T-helper 2 cell treated with Interferon-gamma antibody and Interleukin-4, amounts not matched to agents 100 ng/mL and 5 ng/mL, for 36 hours (primary cell): ENCODE data around the gene CYTH2. TPM values are rescaled to one million over a fixed set of nuclear protein-coding genes. Genes with fewer than 3 reads are reported as not detected.

Source experiments
- intact Hi-C: fragments of 100-400 bp; cut with micrococcal nuclease; formaldehyde crosslinking; loops from one replicate; pipeline ENCODE4 v1.15.1; 2023
- total RNA-seq: library from RNA; stranded (reverse); gene quantifications from 2 replicates; pipeline ENCODE4 v1.2.3, GENCODE V29; 2022

Gene CYTH2
- total RNA-seq, 1 donor from 2014 or later: 44.2 TPM

DNA sequence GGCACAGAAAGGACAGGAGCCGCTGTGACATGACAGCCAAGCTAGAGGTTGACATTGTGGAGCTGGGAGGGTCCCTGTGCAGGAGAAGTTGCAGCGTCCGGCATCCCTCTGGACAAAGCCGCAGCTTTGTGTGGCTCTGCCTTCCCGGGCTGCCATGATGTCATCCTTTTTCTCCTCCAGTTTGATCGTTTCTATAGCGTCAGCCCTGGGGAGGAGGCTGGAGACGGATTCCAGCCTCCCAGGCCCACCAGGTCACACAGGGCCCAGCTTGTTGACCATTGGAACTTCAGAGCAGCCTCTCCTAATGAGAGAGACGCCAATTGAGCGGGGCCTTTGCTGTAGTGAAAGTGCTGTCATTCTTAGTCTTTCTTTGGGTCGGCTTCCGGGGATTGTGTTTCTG, 17.5 kb upstream of the CYTH2 start:
- intact Hi-C loops: no loop called here

DNA sequence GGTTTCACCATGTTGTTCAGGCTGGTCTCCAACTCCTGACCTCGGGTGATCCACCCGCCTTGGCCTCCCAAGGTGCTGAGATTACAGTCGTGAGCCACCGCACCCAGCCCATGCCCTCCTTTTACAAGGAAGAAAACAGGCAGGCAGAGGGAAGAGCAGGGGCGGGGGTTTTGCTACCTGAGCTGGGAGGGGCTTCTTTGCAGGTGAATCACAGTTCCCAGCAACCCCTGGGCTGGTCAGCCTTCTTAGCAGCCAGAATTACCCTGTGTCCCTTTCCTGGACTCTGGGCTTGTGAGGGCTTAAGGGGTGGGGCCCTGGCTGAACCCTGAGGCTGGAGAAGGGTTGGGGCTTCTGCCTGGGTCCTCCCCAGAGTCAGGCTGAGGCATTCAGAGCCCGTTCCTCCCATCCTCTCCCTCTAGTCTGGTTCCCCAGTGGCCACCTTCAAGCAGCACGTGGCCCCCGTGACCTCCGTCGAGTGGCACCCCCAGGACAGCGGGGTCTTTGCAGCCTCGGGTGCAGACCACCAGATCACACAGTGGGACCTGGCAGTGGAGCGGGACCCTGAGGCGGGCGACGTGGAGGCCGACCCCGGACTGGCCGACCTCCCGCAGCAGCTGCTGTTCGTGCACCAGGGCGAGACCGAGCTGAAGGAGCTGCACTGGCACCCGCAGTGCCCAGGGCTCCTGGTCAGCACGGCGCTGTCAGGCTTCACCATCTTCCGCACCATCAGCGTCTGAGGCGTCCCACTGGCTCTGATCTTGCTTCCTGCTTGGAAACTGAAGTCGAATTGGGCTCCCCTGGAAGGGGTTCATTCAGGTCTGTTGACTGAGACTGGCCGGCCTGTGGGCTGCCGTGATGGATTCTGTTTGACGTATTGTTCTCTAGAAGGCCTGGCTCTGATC, 16.6 kb upstream of the CYTH2 start:
- intact Hi-C loops: no loop called here

DNA sequence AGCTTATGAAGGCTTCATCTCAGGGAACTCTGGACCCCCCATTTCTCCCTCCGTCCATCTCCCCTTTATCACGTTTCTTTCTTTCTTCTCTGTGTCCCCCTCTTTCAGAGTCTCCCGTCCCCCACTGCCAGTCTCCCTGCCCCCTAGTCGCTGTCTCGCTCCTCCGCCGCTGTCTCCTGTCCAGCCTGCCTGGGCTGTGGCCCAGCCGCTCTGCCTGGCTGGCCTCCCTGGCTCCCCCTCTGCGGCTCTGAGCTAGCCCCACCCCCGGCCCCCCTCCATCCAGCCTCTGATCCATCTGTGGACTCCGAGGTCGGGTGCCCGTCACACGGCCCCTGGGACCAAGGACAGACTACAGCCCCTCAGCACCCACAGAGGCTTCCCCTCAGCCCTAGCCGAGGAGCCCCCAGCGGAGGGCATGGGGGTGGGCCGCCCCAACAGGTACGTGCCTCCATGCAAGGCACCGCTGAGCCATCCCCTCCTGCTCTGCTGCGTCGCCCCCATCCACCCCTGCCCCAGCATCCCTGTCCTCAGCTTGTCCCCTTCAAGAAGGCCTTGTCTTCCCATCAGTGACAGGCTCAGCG, 14.9 kb upstream of the CYTH2 start:
- intact Hi-C loops: no loop called here

DNA sequence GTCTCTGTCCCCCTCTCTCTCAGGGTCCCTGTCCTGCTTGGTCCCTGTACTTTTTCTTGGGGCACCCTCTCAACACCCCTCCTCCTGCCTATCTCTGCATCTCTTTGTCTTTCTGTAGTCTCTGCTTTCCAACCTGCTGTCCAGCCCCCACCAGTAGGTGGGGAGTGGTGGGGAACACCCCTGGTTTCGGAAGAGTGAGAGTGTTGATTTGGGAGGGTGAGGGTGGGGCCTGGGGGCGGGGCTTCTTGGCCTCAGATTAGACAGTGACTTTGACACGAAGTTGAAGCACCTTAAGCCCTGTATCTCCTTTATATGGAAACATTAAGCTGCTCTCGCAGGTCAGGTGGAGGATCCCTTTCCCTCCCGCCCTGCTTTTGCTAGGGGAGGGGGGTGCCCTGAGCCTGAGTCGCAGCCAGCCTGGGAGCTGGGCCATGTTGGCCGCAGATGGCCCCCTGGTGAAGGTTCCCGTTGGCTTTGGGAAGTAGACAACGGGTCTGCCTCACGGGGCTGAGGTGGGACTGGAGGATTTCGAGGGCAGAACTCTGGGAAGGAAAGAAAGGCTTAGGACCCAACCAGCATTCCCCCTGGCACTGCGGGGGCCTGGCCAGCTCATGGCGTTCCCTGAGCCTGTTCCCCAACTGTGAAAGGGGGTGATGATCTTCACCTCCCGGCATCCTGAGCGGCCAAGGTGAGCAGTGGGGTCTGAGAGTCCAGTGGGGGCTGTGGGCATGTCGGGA, 13.8 kb upstream of the CYTH2 start, which contains the start of gene KCNJ14:
KCNJ14 (plus strand) TSS at position 404 of the 737 bp plus-strand sequence. CDS start 6,151 bp downstream, outside the sequence.
- intact Hi-C loops: no loop called here

DNA sequence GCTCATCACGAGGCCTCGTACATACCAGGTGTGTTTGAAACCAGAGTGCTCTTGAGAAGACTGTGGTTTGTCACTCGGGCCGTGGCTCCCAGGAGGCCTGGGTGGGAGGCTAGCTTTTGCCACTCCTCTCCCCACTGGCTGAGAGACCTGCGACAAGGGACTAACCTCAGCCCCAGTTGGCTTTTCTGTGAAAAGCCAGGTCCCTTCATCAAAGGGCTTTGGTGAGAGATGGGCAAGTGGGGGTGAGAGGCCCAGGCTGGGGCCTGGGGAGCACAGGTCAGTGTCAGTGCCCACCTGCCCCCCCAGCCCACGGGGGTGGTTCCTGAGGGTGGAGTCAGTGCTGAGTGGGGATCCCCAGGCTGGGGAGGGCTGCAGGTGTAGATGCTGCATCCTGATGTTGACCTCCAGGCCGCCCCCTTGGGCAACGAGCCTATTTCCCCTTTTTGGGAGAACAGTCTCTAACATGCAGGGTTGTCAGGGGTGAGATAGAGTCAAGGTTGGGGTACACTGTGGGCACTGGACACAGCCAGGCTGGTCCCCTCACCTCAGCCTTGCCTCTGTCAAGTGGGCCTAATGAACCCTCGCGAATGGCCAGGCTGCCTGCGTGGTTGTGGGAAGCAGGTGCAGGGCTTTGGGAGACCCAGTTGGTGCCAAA, 13.1 kb upstream of the CYTH2 start:
- intact Hi-C loops: no loop called here

DNA sequence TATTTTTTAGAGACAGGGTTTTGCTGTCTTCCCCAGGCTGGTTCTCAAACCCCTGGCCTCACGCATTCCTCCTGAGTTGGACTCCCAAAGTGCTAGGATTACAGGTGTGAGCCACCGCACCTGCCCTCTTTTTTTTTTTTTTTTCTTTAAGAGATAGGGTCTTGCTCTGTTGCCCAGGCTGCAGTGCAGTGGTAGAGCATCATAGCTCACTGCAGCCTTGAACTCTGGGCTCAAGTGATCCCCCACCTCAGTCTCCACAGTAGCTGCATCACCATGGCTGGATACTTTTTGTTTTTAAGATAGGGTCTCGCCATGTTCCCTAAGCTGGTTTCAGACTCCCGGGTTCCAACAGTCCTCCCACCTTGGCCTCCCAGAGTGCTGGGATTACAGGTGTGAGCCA, 12.3 kb upstream of the CYTH2 start:
- intact Hi-C loops: no loop called here

DNA sequence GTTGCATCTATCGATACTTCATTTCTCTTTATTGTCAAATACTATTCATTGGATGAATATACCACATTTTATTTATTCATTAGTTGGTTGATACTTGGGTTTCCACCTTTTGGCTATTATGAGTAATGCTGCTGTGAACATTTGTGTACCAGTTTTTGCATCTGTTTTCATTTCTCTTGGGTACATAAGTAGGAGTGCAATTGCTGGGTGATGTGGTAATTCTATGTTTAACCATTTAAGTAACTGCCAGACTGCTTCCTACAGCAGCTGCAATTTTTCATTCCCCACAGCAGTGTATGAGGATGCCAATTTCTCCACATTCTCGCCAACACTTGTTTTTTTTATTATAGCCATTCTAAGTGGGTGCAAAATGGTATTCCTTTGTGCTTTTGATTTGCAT, 11.2 kb upstream of the CYTH2 start:
- intact Hi-C loops: no loop called here

DNA sequence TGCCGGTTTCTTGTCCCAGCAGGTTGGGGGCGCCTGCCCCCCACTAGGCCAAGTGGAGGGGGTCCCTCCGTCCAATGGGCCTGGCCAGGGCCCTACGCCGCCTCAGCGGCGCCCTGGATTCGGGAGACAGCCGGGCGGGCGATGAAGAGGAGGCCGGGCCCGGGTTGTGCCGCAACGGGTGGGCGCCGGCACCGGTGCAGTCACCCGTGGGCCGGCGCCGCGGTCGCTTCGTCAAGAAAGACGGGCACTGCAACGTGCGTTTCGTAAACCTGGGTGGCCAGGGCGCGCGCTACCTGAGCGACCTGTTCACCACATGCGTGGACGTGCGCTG, 7.6 kb upstream of the CYTH2 start:
- intact Hi-C loops: no loop called here

DNA sequence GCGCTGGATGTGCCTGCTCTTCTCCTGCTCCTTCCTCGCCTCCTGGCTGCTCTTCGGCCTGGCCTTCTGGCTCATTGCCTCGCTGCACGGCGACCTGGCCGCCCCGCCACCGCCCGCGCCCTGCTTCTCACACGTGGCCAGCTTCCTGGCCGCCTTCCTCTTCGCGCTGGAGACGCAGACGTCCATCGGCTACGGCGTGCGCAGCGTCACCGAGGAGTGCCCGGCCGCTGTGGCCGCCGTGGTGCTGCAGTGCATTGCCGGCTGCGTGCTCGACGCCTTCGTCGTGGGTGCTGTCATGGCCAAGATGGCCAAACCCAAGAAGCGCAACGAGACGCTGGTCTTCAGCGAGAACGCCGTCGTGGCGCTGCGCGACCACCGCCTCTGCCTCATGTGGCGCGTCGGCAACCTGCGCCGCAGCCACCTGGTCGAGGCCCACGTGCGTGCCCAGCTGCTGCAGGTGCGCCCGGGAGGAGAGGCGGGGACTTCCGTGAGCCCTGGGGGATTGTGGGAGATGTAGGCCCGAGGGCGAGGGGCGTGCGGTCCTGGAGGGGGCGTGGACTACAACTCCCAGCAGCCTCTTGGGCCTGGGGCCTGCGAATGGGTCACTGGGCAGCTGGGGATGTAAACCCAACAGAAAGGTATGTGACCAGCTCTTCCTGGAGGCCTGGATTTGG, 7.0 kb upstream of the CYTH2 start:
- intact Hi-C loops: no loop called here

DNA sequence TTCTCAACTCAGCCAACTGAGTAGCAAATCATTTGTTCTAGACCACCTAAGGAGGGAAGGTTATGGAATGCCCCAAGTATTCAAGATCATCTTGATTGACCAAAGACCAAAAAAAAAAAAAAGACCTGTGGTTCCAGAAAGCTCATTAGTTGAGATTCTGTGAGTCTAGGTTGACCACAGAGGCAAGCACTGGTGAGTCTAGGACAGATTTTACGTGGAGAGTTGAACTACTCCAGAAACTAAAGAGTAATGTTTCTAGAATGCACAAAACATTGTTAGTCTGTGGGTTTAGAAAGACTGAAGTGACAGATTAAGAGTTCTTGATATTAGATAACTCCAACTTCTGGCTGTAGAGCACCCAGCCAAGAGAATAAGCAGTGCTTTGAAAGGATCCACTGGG, 4.0 kb upstream of the CYTH2 start:
- intact Hi-C loops: no loop called here

DNA sequence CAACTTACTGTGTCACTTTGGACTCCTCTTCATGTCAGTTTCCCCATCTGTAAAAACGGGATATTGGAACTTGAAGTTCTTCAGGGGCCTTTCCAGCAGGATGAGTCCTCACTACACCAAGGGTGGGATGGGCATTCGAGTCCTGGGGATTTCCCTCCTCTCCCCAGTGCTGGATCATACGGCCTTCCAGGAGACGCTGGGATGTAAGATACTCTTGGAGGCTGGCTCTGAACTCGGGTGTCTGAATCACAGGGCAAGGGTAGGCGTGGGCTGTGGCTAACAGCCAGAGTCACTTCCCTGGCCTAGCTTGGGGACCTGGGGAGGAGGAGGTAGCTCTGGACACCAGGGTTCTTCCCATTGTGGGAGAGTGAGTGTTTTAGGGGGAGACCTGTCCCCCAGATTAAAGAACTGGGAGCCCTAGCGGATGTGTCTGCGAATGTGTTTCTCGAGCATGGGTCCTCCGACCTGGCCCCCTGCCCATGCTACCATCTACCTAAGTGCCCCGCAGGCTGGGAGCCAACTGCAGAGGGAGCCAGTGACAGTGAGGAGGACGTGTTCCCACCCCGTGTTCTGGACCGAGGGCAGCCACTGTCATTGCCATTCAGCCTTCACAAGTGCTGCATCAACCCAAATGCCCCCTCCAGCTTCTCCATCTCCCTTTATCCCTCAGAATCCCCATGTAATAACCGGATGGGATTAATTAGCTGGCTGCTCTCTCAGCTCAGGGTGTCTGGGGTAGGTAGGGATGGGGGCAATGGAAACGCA, 2.4 kb upstream of the CYTH2 start:
- intact Hi-C loops: no loop called here

DNA sequence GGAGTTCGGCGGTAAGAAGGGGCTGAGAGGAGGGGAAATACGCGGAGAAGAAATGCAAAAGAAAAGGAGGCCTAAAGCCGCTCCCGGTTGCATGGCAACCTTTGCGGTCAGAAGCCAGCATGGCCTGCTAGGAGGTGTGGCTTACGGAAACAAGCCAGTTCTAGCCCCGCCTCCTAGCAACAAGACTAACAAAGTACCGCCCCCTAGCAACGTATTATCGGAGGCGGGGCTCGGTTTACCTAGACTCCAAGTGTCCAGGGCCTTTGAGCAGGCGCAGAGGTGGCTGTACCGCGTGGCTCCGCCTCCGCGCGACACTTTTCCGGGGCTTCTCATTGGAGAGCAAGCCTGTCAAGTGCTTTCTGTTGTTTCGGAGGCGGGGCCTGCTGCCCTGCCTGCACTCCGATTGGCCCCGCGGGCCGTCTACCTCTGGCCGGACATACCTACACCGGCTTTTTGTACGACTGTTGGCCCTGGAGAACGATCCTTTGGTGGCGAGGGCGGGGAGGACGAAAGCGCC, 339 bp upstream of the CYTH2 start:
- intact Hi-C loops: loop anchor here (1.0 to 2.0 kb wide), 7 partner anchors 24 to 139 kb away; partner anchors contain the start of genes GRWD1, KDELR1 and TMEM143

DNA sequence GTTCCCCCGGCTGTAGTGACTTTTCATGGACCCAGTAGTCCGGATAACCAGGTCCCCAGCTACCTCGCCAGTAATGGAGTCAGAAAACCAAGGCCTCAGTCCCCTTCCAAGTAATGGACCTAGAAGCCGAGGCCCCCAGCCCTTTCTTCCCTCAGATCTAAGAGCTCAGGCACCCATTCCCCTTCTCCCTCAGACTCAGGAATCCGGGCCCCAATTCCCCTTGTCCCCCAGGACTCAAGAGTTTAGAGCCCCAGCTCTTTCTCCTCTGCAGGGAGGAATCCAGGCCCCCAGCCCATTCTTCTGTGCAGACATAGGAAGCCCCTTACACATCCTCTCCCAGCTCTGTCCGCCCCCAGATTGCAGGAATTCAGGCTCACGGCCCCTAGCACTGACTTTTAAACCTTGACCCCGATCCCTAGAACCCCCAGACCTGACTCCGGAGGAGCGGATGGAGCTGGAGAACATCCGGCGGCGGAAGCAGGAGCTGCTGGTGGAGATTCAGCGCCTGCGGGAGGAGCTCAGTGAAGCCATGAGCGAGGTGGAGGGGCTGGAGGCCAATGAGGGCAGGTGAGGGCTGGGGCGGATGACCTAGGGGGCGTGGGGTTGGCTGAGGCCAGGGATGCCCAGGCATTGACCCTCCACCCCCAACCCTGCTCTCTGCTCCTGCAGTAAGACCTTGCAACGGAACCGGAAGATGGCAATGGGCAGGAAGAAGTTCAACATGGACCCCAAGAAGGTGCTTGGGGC, 938 bp downstream of the CYTH2 start:
- intact Hi-C loops: loop anchor here (1.0 to 2.0 kb wide), 7 partner anchors 23 to 140 kb away; partner anchors contain the start of genes GRWD1, KDELR1 and TMEM143

DNA sequence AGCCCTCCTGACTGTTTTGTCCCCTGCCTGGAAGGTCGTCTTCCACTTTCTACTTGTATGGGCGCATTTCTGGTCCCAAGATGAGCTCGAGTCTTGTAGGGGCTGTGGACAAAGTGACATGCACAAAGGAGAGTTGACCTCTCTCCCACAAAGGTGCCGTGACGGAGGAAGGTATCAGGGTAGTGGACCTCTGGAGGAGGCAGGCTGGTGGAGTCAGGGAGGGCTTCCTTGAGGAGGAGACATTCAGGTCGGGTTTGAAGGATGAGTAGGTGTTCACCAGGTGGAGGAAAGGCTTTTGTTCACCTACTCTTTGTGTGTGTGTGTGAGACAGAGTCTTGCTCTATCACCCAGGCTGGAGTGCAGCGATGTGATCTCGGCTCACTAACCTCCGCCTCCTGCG, 1.7 kb downstream of the CYTH2 start:
- intact Hi-C loops: no loop called here

DNA sequence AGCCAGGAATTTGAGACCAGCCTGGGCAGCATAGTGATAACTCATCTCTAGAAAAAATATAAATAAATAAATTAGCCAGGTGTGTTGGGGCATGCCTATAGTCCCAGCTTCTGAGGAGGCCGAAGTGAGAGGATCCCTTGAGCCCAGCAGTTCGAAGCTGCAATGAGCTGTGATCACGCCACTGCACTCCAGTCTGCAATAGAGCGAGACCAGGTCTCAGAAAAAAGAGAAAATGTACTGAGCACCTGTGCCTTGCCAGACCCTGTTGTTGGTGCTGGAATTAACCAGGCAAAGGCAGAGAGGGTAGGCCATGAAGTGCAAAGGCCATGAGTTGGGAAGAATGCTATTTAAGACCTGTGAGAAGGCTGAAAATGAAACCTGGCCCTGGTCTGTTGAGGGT, 2.7 kb downstream of the CYTH2 start:
- intact Hi-C loops: no loop called here

DNA sequence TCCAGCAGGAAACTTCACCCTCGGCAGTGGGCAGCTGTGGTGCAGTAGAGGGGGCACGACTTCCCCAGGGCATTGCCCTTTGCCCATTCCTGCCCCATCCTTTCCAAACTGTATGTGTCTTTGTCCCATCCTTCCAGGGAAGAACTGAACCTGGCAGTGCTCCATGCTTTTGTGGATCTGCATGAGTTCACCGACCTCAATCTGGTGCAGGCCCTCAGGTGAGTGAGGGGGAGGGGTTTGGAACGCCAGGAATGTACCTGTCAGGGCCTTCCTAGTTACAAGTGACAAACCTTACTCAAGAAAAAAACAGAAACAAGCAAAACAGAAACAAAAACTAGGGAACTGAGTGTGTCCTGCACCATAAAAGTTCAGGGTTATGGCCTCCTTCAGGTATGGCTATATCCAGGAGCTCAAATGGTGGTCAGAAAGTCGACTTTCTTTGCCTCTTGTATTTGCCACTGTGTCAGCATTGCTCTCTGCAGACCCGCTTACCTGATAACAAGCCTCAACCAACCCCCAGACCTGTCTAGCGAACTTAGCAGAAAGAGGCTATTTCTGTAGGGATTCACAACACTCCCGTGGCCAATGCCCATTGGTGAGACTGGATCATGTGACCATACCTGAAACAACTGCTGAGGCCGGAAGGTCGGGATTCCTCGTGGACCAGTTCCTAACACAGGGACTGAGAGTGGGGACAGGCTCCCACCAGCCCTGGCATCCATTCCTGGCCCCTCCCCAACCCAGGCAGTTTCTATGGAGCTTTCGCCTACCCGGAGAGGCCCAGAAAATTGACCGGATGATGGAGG, 4.2 kb downstream of the CYTH2 start:
- intact Hi-C loops: no loop called here

DNA sequence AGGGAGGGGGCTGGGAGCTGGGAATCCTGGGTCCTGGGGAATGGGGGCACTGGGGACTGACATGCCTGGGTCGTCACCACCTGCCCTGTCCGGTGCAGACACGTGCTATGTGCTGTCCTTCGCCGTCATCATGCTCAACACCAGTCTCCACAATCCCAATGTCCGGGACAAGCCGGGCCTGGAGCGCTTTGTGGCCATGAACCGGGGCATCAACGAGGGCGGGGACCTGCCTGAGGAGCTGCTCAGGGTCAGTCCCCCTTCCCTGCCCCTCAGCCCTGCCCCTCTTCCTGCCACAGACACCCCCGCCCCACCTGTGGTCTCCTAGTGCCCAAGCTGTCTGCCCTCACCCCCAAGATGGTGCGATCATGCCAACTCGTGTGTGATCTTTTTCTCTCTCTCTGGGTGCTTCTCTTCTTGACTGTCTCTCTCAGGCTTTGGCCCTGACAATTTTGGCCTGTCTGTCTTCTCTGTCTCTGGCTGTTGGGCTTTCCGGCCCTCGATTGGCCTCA, 5.0 kb downstream of the CYTH2 start:
- intact Hi-C loops: no loop called here

DNA sequence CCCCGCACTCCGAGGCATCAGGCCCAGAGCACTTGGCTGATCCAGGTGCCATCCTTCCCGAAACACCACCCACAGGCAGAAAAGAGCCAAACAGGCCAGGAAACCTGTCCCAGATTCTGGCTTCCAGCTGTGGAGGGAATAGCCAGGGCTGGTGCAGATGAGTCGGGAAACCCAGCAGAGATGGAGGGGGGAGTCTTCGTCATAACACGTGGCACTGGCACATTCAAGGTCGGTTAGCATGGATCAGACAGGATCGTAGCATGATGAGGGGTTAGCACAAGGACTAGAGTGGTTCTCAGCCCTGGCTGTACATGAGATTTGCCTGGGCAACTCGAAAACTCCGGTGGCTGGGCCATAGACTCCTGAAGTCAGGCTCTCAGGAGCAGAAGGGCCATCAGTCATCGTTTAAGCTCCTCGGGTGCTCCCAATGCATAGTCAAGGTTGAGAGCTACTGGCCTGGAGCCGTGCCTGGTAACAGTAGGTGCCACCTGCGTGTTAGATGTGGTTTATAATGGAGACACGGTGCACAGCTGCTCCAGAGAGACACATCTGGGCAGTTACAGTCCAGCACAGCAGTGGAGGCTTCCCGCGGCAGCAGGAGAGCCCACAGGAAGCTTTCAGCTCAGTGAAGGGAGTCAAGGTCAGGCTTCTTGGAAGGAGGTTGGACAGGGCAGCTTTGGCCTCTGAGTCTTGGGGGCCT, 6.3 kb downstream of the CYTH2 start:
- intact Hi-C loops: no loop called here
